IPS DF 4.7 (cell line): ENCODE results near the gene NDUFB4.

Experiments
- DNase-seq: peaks from one replicate; pipeline ENCODE4 v3.0.0-alpha.2; 2013; ENCODE audit warnings: low spot score; ENCODE audit errors: extremely low read depth

NDUFB4 gene

GRCh38 chr3:120596116-120596852 lies at the start of gene NDUFB4:
TSS of gene NDUFB4 (plus strand) at chr3:120596336. CDS start at chr3:120596360, 24 bp downstream.
- DNase-seq, result peak; percentile 98

GRCh38 chr3:120550546-120550945 lies 45.6 kb upstream of the NDUFB4 start:
- no peak for DNase-seq

- DNase-seq, result no peak
Observed at GRCh38 chr3:120552184-120553172, 43.7 kb upstream of the NDUFB4 start.

- DNase-seq, result no peak
Observed at GRCh38 chr3:120554812-120555606, 41.1 kb upstream of the NDUFB4 start.

- DNase-seq, result no peak
Observed at GRCh38 chr3:120555657-120556509, 40.3 kb upstream of the NDUFB4 start.

GRCh38 chr3:120557115-120557514 lies 39.0 kb upstream of the NDUFB4 start:
- DNase-seq, result no peak

GRCh38 chr3:120558771-120559241 lies 37.3 kb upstream of the NDUFB4 start:
- DNase-seq, result no peak

GRCh38 chr3:120559242-120560061 lies 36.7 kb upstream of the NDUFB4 start:
- DNase-seq, result no peak

- no peak for DNase-seq
Observed at GRCh38 chr3:120560304-120561250, 35.6 kb upstream of the NDUFB4 start.

- no peak for DNase-seq
Observed at GRCh38 chr3:120561251-120562045, 34.7 kb upstream of the NDUFB4 start.

- DNase-seq, result no peak
Observed at GRCh38 chr3:120563356-120564022, 32.6 kb upstream of the NDUFB4 start.

- DNase-seq, result no peak
Observed at GRCh38 chr3:120566243-120566975, 29.7 kb upstream of the NDUFB4 start.

- DNase-seq, result no peak
Observed at GRCh38 chr3:120567370-120568201, 28.6 kb upstream of the NDUFB4 start.

GRCh38 chr3:120568202-120568531 lies 28.0 kb upstream of the NDUFB4 start:
- no peak for DNase-seq

GRCh38 chr3:120568598-120568997 lies 27.5 kb upstream of the NDUFB4 start:
- no peak for DNase-seq
